AG20443 (cell line): ENCODE results near the gene RIMBP2.

Source experiments
- DNase-seq: peaks from one replicate; pipeline ENCODE4 v3.0.0; 2012; ENCODE audit warnings: low spot score, mixed read lengths

The RIMBP2 gene

GRCh38 chr12:130537051-130537450, 179.0 kb downstream of the RIMBP2 start:
- DNase-seq: no peak

GRCh38 chr12:130530429-130530828, 185.7 kb downstream of the RIMBP2 start:
- no peak for DNase-seq

- no peak for DNase-seq
These were observed 186.3 kb downstream of the RIMBP2 start for GRCh38 chr12:130529781-130530180.

- no peak for DNase-seq
These were observed 188.9 kb downstream of the RIMBP2 start for GRCh38 chr12:130527239-130527638.

- DNase-seq: peak; percentile 24
These were observed 189.3 kb downstream of the RIMBP2 start for GRCh38 chr12:130526813-130527212.

GRCh38 chr12:130525384-130526172, 190.5 kb downstream of the RIMBP2 start:
- DNase-seq: no peak

GRCh38 chr12:130524759-130525158, 191.3 kb downstream of the RIMBP2 start:
- no peak for DNase-seq

GRCh38 chr12:130523863-130524614, 192.1 kb downstream of the RIMBP2 start:
- no peak for DNase-seq

- DNase-seq: no peak
These were observed 192.9 kb downstream of the RIMBP2 start for GRCh38 chr12:130523208-130523607.

- DNase-seq: no peak
These were observed 193.8 kb downstream of the RIMBP2 start for GRCh38 chr12:130522244-130522834.

- DNase-seq: no peak
These were observed 194.5 kb downstream of the RIMBP2 start for GRCh38 chr12:130521375-130522124.

- no peak for DNase-seq
These were observed 195.3 kb downstream of the RIMBP2 start for GRCh38 chr12:130520784-130521183.

- no peak for DNase-seq
These were observed 198.5 kb downstream of the RIMBP2 start for GRCh38 chr12:130517588-130517987.

GRCh38 chr12:130514149-130514551, 201.9 kb downstream of the RIMBP2 start:
- no peak for DNase-seq

GRCh38 chr12:130513556-130513955, 202.5 kb downstream of the RIMBP2 start:
- DNase-seq: no peak

GRCh38 chr12:130511285-130511684, 204.8 kb downstream of the RIMBP2 start:
- DNase-seq: no peak

GRCh38 chr12:130509454-130509853, 206.6 kb downstream of the RIMBP2 start:
- DNase-seq: no peak

GRCh38 chr12:130508847-130509246, 207.3 kb downstream of the RIMBP2 start:
- no peak for DNase-seq

GRCh38 chr12:130508318-130508717, 207.8 kb downstream of the RIMBP2 start:
- DNase-seq: no peak

GRCh38 chr12:130506844-130507243, 209.3 kb downstream of the RIMBP2 start:
- no peak for DNase-seq

- no peak for DNase-seq
These were observed 211.3 kb downstream of the RIMBP2 start for GRCh38 chr12:130504840-130505175.

- no peak for DNase-seq
These were observed 211.8 kb downstream of the RIMBP2 start for GRCh38 chr12:130504110-130504839.
